ENCODE data around the gene GIGYF2. TPM values are rescaled to one million over a fixed set of nuclear protein-coding genes. Genes with fewer than 3 reads are reported as not detected.
A peak's percentile ranks its signal among the peaks of the same experiment; 100 is the strongest.

Gene GIGYF2
- total RNA-seq, 4 donors from 2014 or later: 54.2 to 64.7 (median 59.9) TPM

DNA sequence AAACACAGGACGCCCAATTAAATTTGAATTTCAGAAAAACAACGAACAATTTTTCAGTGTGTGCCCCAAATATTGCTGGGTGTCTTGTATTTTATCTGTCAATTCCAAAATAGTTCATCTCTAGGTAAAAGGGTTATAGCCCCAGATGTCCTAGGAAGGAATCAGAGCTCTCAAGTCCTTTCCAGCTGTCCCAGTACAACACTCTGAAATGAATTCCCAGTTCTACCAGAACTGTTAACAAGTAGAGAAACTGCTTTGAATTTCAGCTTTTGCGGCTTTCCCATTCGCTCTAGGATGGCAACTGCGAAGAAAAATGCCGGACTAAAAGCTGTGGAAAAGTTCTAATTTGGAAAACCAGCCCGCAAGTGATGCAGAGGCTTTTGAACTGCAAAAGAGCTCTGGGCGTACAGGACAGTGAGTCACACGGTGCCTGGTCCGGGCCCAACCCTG lies 497 bp upstream of the GIGYF2 start:
- no peak for DNase-seq (ENCODE audit: extremely low spot score)
- intact Hi-C loops (cut with DNase I): loop anchor here (10.0 kb wide), 1 partner anchor 92 kb away; no protein-coding TSS in a partner anchor
- Histone ChIP-seq H3K36me3 (no peaks in the 10 kb centered on the region), H3K4me3 (peak overlapping the region; percentile 84 to 99 (median 97)), H3K27ac (replicated peaks in 1 of 4) (peak overlapping the region; percentile 95 to 99 (median 98)), H3K9me3 (no peaks in the 10 kb centered on the region), H3K4me1 (peaks cover 34 to 43% (median 41%) of the 10 kb centered on the region in 4 donors), H3K27me3 (no peaks in the 10 kb centered on the region)
- TF ChIP-seq, protein P1, sequence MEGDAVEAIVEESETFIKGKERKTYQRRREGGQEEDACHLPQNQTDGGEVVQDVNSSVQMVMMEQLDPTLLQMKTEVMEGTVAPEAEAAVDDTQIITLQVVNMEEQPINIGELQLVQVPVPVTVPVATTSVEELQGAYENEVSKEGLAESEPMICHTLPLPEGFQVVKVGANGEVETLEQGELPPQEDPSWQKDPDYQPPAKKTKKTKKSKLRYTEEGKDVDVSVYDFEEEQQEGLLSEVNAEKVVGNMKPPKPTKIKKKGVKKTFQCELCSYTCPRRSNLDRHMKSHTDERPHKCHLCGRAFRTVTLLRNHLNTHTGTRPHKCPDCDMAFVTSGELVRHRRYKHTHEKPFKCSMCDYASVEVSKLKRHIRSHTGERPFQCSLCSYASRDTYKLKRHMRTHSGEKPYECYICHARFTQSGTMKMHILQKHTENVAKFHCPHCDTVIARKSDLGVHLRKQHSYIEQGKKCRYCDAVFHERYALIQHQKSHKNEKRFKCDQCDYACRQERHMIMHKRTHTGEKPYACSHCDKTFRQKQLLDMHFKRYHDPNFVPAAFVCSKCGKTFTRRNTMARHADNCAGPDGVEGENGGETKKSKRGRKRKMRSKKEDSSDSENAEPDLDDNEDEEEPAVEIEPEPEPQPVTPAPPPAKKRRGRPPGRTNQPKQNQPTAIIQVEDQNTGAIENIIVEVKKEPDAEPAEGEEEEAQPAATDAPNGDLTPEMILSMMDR (IDR thresholded peaks at IDR 0.05): no peak
- TF ChIP-seq POLR2A (IDR thresholded peaks at IDR 0.05; ENCODE audit: low read depth): no peak
- 55% methylated on average over 8 of the region's 10 CpGs for WGBS

- peak overlapping the region; percentile 84 to 99 (median 97) for H3K4me3 ChIP-seq
- peaks cover 35 to 51% (median 49%) of the 10 kb centered on the region in 4 donors for H3K4me1 ChIP-seq
- no peaks in the 10 kb centered on the region for H3K27me3 ChIP-seq
- H3K27ac ChIP-seq (replicated peaks in 1 of 4): peak overlapping the region; percentile 95 to 99 (median 98)
- no peaks in the 10 kb centered on the region for H3K36me3 ChIP-seq
- intact Hi-C loops (cut with DNase I): loop anchor here (10.0 kb wide), 1 partner anchor 93 kb away; no protein-coding TSS in a partner anchor
- TF ChIP-seq, protein P1 (IDR thresholded peaks at IDR 0.05): no peak
- no peak for TF ChIP-seq POLR2A (IDR thresholded peaks at IDR 0.05; ENCODE audit: low read depth)
- no peak for TF ChIP-seq EP300 (IDR thresholded peaks at IDR 0.05)
- TF ChIP-seq POLR2AphosphoS5 (IDR thresholded peaks at IDR 0.05): no peak
- WGBS: 0% methylated on average over 1 of the region's 11 CpGs
- no peaks in the 10 kb centered on the region for H3K9me3 ChIP-seq
- no peak for DNase-seq (ENCODE audit: extremely low spot score)
Measured at GRCh38 chr2:232697807-232698110, 628 bp downstream of the GIGYF2 start.

GRCh38 chr2:232698556-232699091 lies 1.5 kb downstream of the GIGYF2 start:
- peaks cover 41 to 57% (median 52%) of the 10 kb centered on the region in 4 donors for H3K4me1 ChIP-seq
- intact Hi-C loops (cut with DNase I): loop anchor here (10.0 kb wide), 1 partner anchor 94 kb away; no protein-coding TSS in a partner anchor
- H3K4me3 ChIP-seq: peak overlapping the region; percentile 84 to 99 (median 97)
- WGBS: 67% methylated on average over 4 of the region's 4 CpGs
- no peaks in the 10 kb centered on the region for H3K27me3 ChIP-seq
- H3K27ac ChIP-seq (replicated peaks in 1 of 4): peak overlapping the region in 2 of 4 donors; percentile 98 to 99
- H3K36me3 ChIP-seq: peaks cover 0 to 3% (median under 1%) of the 10 kb centered on the region in 4 donors
- H3K9me3 ChIP-seq: no peaks in the 10 kb centered on the region
- TF ChIP-seq EP300 (IDR thresholded peaks at IDR 0.05) (no peak), POLR2AphosphoS5 (IDR thresholded peaks at IDR 0.05) (no peak), POLR2A (IDR thresholded peaks at IDR 0.05; ENCODE audit: low read depth) (no peak)
- TF ChIP-seq, protein P1 (IDR thresholded peaks at IDR 0.05): no peak
- DNase-seq (ENCODE audit: extremely low spot score): no peak

- WGBS: 78% methylated on average over 2 of the region's 2 CpGs
- Histone ChIP-seq H3K9me3 (no peaks in the 10 kb centered on the region), H3K27ac (replicated peaks in 1 of 4) (no peak overlapping the region), H3K27me3 (no peaks in the 10 kb centered on the region), H3K4me1 (peaks cover 41 to 62% (median 52%) of the 10 kb centered on the region in 4 donors), H3K36me3 (peaks cover 0 to 5% (median 2%) of the 10 kb centered on the region in 4 donors), H3K4me3 (peak overlapping the region in 2 of 4 donors; percentile 1 to 99)
- DNase-seq (ENCODE audit: extremely low spot score): no peak
- no peak for TF ChIP-seq POLR2AphosphoS5 (IDR thresholded peaks at IDR 0.05)
- TF ChIP-seq, protein P1 (IDR thresholded peaks at IDR 0.05): no peak
- TF ChIP-seq POLR2A (IDR thresholded peaks at IDR 0.05; ENCODE audit: low read depth): no peak
- no peak for TF ChIP-seq EP300 (IDR thresholded peaks at IDR 0.05)
- intact Hi-C loops (cut with DNase I): loop anchor here (10.0 kb wide), 1 partner anchor 94 kb away; no protein-coding TSS in a partner anchor
Measured at GRCh38 chr2:232699110-232699509, 2.0 kb downstream of the GIGYF2 start.

All from esophagus muscularis mucosa (tissue), 4 donors.